Keratinocyte (primary cell): ENCODE results near the gene POLA1.

ENCODE experiments used
- CTCF ChIP-seq, 3 experiments: IDR thresholded peaks in 1 of 3; conservative IDR thresholded peaks in 1 of 3; optimal IDR thresholded peaks in 1 of 3; 2 replicates in 2 of 3; 3 replicates in 1 of 3; pipeline versions ENCODE3 to v1.5.1; 2011; ENCODE audit warnings: low read length in 3 of 3, mild to moderate bottlenecking in 3 of 3, moderate library complexity in 2 of 3, control low read depth in 1 of 3, inconsistent platforms in 1 of 3; ENCODE audit not compliant: insufficient read depth in 2 of 3; ENCODE audit errors: extremely low read depth in 1 of 3
- EZH2 ChIP-seq: IDR thresholded peaks from one replicate; pipeline ENCODE4 v1.6.1; 2012; ENCODE audit warnings: inconsistent platforms, mild to moderate bottlenecking, low read length, moderate library complexity

- TF ChIP-seq EZH2 (no peak), CTCF (optimal IDR thresholded peaks at IDR 0.05 in 1 of 3, IDR thresholded peaks at IDR 0.05 in 1 of 3, conservative IDR thresholded peaks at IDR 0.05 in 1 of 3; ENCODE audit: extremely low read depth in 1 of 3, insufficient read depth in 2 of 3, low read length in 3 of 3) (no peak)
Observed at GRCh38 chrX:24799565-24799964, 105.8 kb downstream of the POLA1 start.
